Gastroesophageal sphincter (tissue), 4 donors: ENCODE results near the gene NEMP1. TPM values are rescaled to one million over a fixed set of nuclear protein-coding genes. Genes with fewer than 3 reads are reported as not detected.
A peak's percentile ranks its signal among the peaks of the same experiment; 100 is the strongest.
"Not testable (repeated sequence)": the region's sequence is repeated elsewhere in the genome, so short reads cannot be mapped to it uniquely, and the experiment has no call there.

ENCODE experiments used
- ATAC-seq: fragments of 150-250 bp; one replicate; pipeline ENCODE4 v1.9.1; 2016; ENCODE audit warnings: mild to moderate bottlenecking, moderate library complexity
- H3K27ac ChIP-seq, 4 donors: fragments of 200-600 bp; sonication (generic) in 3 of 4; 1 replicate in 3 of 4; 2 replicates in 1 of 4; pipeline ENCODE4 v1.5.1; 2016 to 2019
- H3K27me3 ChIP-seq: fragments of 200-600 bp; sonication (generic); one replicate; pipeline ENCODE4 v1.5.1; 2019
- H3K36me3 ChIP-seq, 2 donors: fragments of 200-600 bp; sonication (generic); one replicate each; pipeline ENCODE4 v1.5.1; 2019; ENCODE audit warnings: control low read depth in 1 of 2
- H3K4me1 ChIP-seq, 3 donors: fragments of 200-600 bp; sonication (generic); 1 replicate in 2 of 3; 2 replicates in 1 of 3; pipeline ENCODE4 v1.5.1; 2016 to 2019; ENCODE audit warnings: control low read depth in 2 of 3
- H3K4me3 ChIP-seq, 2 donors: fragments of 200-600 bp; sonication (generic); one replicate each; pipeline ENCODE4 v1.5.1; 2019; ENCODE audit warnings: mild to moderate bottlenecking in 1 of 2, moderate library complexity in 1 of 2
- H3K9me3 ChIP-seq, 3 donors: fragments of 200-600 bp; sonication (generic); one replicate each; pipeline ENCODE4 v1.5.1; 2017 to 2019; ENCODE audit warnings: control low read depth in 2 of 3
- EP300 ChIP-seq: sonication (generic); formaldehyde crosslinking; IDR thresholded peaks from one replicate; pipeline ENCODE4 v1.6.1; 2017; ENCODE audit warnings: antibody characterized with exemption, mild to moderate bottlenecking
- POLR2A ChIP-seq, 2 donors: fragments of 450-650 bp; IDR thresholded peaks; one replicate each; pipeline ENCODE4 v1.6.1; 2017; ENCODE audit warnings: antibody characterized with exemption in 2 of 2, mild to moderate bottlenecking in 2 of 2, moderate library complexity in 1 of 2
- POLR2AphosphoS5 ChIP-seq: sonication (generic); formaldehyde crosslinking; IDR thresholded peaks from one replicate; pipeline ENCODE4 v1.6.1; 2017; ENCODE audit warnings: antibody characterized with exemption
- WGBS, 2 donors: methylation state at CpG; one replicate each; pipeline ENCODE4 v1.1.5; 2018; ENCODE audit warnings: low coverage in 1 of 2; 5-methylcytosine and 5-hydroxymethylcytosine counted together
- total RNA-seq, 4 donors: library from RNA; depleted of rRNA; stranded (reverse); fragments of >200 nt; gene quantifications; one replicate each; pipeline ENCODE4 v1.1.0, GENCODE V29; 2016
- TF ChIP-seq, protein P1 (sequence below), 4 experiments: fragments of 200-600 bp in 2 of 4; fragments of 450-650 bp in 2 of 4; sonication (generic) in 1 of 4; IDR thresholded peaks; one replicate each; pipeline ENCODE4 v1.5.1; 2017 to 2019; ENCODE audit warnings: antibody characterized with exemption in 4 of 4, mild to moderate bottlenecking in 2 of 4, moderate library complexity in 2 of 4

The NEMP1 gene
- total RNA-seq, 4 donors from 2014 or later, result 11.8 to 14.9 (median 12.7) TPM

DNA sequence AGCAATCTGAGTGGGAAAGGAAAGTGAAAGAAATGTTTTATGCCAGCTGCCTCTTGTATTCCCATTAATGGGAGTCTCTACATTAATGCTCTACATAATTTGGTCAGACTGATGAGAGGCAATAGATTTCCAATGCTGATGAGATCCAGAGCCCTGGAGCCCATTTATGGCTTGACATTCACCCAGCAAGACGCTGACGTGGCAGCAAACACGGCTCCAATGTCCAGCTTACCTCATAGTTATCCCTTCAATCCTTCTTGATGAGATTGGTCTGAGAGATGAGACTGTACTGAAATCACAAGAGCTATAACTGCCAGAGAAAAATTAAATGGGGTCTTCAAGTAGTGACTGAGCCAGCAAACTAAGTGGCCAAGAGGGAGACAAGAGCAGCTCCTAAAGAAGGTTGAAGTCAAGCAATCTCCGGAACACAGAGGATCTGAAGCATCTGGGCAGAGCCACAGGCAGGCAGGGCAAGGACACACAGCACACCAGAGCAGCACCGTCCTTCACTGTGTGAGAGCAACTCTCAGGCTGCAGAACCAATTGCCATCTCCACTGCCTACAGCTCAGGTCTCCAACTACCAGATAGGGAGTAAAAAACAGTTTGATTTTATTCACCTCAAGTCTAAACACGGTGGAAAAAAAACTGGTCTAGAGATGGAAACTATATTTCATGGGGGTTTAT, 21.4 kb downstream of the NEMP1 start:
- 55 to 60% methylated on average over 2 to 5 of the region's 6 CpGs for WGBS, 2 donors
- Histone ChIP-seq H3K27ac (peak overlapping the region in 3 of 4 donors; percentile 30 to 47 (median 32)), H3K27me3 (no peaks in the 10 kb centered on the region), H3K36me3 (peaks cover 0 to 49% of the 10 kb centered on the region in 2 donors), H3K4me1 (peaks cover 0 to 10% (median 0%) of the 10 kb centered on the region in 3 donors), H3K9me3 (no peaks in the 10 kb centered on the region), H3K4me3 (no peak overlapping the region)
- no peak for TF ChIP-seq EP300
- TF ChIP-seq POLR2A (IDR thresholded peaks at IDR 0.05), result no peak
- TF ChIP-seq, protein P1, sequence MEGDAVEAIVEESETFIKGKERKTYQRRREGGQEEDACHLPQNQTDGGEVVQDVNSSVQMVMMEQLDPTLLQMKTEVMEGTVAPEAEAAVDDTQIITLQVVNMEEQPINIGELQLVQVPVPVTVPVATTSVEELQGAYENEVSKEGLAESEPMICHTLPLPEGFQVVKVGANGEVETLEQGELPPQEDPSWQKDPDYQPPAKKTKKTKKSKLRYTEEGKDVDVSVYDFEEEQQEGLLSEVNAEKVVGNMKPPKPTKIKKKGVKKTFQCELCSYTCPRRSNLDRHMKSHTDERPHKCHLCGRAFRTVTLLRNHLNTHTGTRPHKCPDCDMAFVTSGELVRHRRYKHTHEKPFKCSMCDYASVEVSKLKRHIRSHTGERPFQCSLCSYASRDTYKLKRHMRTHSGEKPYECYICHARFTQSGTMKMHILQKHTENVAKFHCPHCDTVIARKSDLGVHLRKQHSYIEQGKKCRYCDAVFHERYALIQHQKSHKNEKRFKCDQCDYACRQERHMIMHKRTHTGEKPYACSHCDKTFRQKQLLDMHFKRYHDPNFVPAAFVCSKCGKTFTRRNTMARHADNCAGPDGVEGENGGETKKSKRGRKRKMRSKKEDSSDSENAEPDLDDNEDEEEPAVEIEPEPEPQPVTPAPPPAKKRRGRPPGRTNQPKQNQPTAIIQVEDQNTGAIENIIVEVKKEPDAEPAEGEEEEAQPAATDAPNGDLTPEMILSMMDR (IDR thresholded peaks at IDR 0.05), result no peak
- no peak for TF ChIP-seq POLR2AphosphoS5
- peak; percentile 22 for ATAC-seq

DNA sequence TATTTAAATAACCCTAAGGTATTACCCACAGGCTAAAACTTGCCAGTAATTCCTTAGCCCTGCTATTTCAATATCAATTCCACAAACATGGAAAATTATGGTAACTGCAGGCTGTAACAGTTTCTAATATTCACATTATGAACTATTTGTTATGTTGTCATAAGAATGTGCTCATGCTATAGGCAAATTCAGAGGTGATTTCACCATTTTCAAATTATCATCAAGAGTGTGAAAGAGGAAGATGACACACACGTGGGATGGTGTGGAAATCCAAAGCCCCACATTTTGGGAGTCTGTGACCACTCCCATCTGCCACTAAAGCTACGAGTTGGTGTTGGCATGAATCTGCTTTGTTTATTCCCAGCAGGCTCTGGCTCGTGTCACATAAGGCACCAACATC, 22.8 kb downstream of the NEMP1 start:
- Histone ChIP-seq H3K4me1 (peaks cover 0 to 10% (median 0%) of the 10 kb centered on the region in 3 donors), H3K9me3 (no peaks in the 10 kb centered on the region), H3K36me3 (peaks cover 0 to 40% of the 10 kb centered on the region in 2 donors), H3K4me3 (no peak overlapping the region), H3K27me3 (no peaks in the 10 kb centered on the region), H3K27ac (peak overlapping the region in 2 of 4 donors; percentile 17 to 30)
- WGBS, 2 donors, result 46 to 48% methylated on average over 3 of the region's 3 CpGs
- ATAC-seq, result no peak
- TF ChIP-seq EP300, result no peak
- TF ChIP-seq, protein P1 (IDR thresholded peaks at IDR 0.05), result no peak
- TF ChIP-seq POLR2A (IDR thresholded peaks at IDR 0.05), result no peak
- no peak for TF ChIP-seq POLR2AphosphoS5

DNA sequence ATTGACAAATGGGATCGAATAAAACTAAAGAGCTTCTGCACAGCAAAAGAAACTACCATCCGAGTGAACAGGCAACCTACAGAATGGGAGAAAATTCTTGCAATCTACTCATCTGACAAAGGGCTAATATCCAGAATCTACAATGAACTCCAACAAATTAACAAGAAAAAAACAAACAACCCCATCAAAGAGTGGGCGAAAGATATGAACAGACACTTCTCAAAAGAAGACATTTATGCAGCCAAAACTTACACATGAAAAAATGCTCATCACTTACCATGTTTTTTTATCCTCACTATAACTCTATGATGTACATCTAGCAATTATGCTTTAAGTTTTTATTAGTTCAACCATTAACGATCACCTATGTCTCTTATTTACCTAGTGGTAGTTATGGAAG, 24.7 kb downstream of the NEMP1 start:
- not testable (repeated sequence) for H3K27me3 ChIP-seq, H3K4me3 ChIP-seq, H3K9me3 ChIP-seq, ATAC-seq, H3K27ac ChIP-seq, H3K4me1 ChIP-seq
- H3K36me3 ChIP-seq, result peaks cover 0 to 21% of the 10 kb centered on the region in 2 donors
- WGBS, 2 donors, result 96 to 100% methylated on average over 3 to 4 of the region's 4 CpGs

DNA sequence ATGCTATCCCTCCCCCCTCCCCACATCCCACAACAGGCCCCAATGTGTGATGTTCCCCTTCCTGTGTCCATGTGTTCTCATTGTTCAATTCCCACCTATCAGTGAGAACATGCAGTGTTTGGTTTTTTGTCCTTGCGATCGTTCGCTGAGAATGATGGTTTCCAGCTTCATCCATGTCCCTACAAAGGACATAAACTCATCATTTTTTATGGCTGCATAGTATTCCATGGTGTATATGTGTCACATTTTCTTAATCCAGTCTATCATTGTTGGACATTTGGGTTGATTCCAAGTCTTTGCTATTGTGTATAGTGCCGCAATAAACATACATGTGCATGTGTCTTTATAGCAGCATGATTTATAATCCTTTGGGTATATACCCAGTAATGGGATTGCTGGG, 25.4 kb downstream of the NEMP1 start:
- not testable (repeated sequence) for H3K4me3 ChIP-seq, H3K4me1 ChIP-seq, ATAC-seq, H3K9me3 ChIP-seq, H3K27me3 ChIP-seq, H3K27ac ChIP-seq
- H3K36me3 ChIP-seq, result peaks cover 0 to 13% of the 10 kb centered on the region in 2 donors
- 95% methylated on average over 4 of the region's 4 CpGs; no CpG with 5 or more reads in 1 of the 2 donors for WGBS, 2 donors

DNA sequence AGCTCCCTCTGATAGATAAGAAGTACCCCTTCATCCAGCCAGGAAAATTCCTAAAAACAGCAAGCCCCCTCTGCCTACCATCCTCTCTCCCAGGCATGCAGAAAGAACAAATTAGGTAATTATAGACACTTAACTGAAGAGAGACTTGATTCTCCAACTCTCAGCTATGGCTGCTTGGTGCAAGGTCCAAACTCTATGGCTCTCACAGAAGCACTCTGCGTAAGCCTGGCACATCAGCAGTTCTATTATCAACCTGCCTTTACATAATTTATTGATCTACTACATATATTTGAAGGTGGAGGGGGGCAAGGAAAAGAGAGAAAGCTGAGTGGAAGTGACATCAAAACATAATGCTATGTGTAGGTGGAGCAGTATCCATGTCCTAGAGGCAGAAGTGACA, 27.6 kb downstream of the NEMP1 start:
- no peak overlapping the region for H3K4me3 ChIP-seq
- 100% methylated on average over 1 of the region's 1 CpG for WGBS, 2 donors
- no peaks in the 10 kb centered on the region for H3K9me3 ChIP-seq
- TF ChIP-seq POLR2AphosphoS5 (no peak), POLR2A (IDR thresholded peaks at IDR 0.05) (no peak), EP300 (no peak)
- TF ChIP-seq, protein P1 (IDR thresholded peaks at IDR 0.05), result no peak
- peaks cover 0 to 2% (median 0%) of the 10 kb centered on the region in 3 donors for H3K4me1 ChIP-seq
- no peaks in the 10 kb centered on the region for H3K36me3 ChIP-seq
- no peak for ATAC-seq
- H3K27me3 ChIP-seq, result no peaks in the 10 kb centered on the region
- no peak overlapping the region for H3K27ac ChIP-seq

DNA sequence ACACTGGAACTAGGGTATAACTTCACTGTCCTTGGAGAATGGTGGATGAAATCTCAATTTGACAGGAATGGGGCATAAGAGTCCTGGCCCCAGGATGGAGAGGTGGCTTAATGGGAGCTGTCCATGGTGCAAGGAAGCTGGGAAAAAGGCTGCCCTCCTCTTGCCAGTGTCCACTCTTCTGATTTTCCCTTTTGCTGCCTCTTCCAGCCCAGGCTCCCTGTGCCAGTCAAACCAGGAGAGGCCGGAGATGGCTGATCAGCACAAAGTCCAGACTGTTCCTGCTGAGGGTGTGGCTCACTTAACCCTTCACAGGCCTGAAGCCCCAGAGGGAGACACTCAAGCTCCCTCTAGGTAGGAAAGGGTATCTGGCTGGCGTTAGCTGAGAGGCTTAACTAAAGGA, 28.7 kb downstream of the NEMP1 start, which contains the start of gene MYO1A:
MYO1A (minus strand) TSS at position 240 of the 400 bp plus-strand sequence. CDS start 1,806 bp downstream, outside the sequence.
- H3K4me1 ChIP-seq, result no peaks in the 10 kb centered on the region
- H3K4me3 ChIP-seq, result no peak within 1 kb of the TSS
- H3K27ac ChIP-seq, result no peak within 1 kb of the TSS
- H3K9me3 ChIP-seq, result no peaks in the 10 kb centered on the region
- H3K27me3 ChIP-seq, result no peaks in the 10 kb centered on the region
- TF ChIP-seq POLR2AphosphoS5 (no peak), POLR2A (IDR thresholded peaks at IDR 0.05) (no peak), EP300 (no peak)
- no peak for ATAC-seq
- no CpG with 5 or more reads among the region's 2 CpGs for WGBS, 2 donors
- no peaks in the 10 kb centered on the region for H3K36me3 ChIP-seq
